Astrocyte of the spinal cord (primary cell): ENCODE results near the gene PRKD1.

Source experiments
- DNase-seq: peaks from one replicate; pipeline ENCODE4 v3.0.0; 2011; ENCODE audit warnings: low read depth, low spot score
- H3K4me3 ChIP-seq: 2 replicates; pipeline ENCODE4 v1.5.1; 2011; ENCODE audit warnings: low read depth, mild to moderate bottlenecking, low read length, moderate library complexity
- in situ Hi-C: cut with HindIII; loops from 2 replicates; pipeline ENCODE4 v1.10.0; 2017; ENCODE audit warnings: low sequenced_read_pairs
- TF ChIP-seq, protein P1 (sequence below): IDR thresholded peaks from 2 replicates; pipeline ENCODE4 v1.5.1; 2012; ENCODE audit warnings: low read depth, mild to moderate bottlenecking, low read length, inconsistent platforms

Gene PRKD1

DNA sequence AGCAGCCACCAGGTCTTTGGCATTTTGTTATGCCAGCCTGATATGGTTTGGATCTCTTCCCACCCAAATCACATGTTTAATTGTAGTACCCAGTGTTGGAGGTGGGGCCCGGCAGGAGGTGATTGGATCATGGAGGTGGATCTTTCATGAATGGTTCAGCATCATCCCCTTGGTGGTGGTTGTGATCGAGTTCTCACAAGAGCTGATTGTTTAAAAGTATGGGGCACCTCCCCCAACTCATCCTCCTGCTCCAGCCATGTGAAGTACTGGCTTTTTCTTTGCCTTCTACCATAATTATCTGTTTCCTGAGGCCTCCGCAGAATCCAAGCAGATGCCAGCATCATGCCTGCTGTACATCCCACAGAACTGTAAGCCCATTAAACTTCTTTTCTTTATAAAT is 12.8 kb upstream of the PRKD1 start:
- in situ Hi-C loops, result no loop called here
- TF ChIP-seq, protein P1, sequence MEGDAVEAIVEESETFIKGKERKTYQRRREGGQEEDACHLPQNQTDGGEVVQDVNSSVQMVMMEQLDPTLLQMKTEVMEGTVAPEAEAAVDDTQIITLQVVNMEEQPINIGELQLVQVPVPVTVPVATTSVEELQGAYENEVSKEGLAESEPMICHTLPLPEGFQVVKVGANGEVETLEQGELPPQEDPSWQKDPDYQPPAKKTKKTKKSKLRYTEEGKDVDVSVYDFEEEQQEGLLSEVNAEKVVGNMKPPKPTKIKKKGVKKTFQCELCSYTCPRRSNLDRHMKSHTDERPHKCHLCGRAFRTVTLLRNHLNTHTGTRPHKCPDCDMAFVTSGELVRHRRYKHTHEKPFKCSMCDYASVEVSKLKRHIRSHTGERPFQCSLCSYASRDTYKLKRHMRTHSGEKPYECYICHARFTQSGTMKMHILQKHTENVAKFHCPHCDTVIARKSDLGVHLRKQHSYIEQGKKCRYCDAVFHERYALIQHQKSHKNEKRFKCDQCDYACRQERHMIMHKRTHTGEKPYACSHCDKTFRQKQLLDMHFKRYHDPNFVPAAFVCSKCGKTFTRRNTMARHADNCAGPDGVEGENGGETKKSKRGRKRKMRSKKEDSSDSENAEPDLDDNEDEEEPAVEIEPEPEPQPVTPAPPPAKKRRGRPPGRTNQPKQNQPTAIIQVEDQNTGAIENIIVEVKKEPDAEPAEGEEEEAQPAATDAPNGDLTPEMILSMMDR, result no peak
- no peak overlapping the region for H3K4me3 ChIP-seq
- DNase-seq, result no peak

DNA sequence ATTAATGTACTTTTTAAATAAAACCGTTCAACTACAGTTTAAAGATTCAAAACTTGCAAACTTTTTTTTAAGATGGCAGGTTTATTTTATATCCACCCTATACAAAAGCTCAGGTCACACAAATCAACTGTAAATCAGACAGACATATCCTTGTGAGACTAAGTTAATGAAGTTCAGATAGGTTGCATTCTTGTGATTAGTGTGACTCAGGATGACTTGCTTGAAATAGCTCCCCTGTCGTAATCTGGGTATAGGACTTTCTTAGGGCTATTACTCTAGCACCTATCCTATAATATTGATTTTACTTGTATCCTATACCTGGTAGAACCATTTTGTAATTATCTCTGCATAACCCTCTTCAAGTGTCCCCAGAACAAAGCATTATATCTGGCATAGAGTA is 9.5 kb upstream of the PRKD1 start:
- DNase-seq, result no peak
- in situ Hi-C loops, result no loop called here
- no peak overlapping the region for H3K4me3 ChIP-seq
- TF ChIP-seq, protein P1, result no peak

DNA sequence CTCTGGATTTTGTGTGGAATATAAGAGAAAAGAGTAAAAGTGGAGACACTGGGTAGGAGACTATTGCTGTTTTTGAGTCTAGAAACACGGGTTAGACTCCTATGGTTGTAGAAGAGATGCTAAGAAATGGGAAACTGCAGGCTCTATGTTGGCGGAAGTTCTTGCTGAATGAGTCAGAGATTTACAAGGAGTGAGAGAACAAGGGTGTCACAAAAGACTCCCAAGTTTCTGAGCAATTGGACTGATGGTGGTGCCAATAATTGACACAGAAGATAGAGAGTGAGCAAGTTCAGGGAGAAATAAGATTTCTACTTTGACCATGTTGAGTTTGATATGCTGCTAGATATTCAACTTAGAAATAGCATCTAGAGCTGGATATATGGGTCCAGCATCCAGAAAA is 2.6 kb upstream of the PRKD1 start:
- H3K4me3 ChIP-seq, result no peak overlapping the region
- in situ Hi-C loops, result no loop called here
- DNase-seq, result peak; percentile 42

DNA sequence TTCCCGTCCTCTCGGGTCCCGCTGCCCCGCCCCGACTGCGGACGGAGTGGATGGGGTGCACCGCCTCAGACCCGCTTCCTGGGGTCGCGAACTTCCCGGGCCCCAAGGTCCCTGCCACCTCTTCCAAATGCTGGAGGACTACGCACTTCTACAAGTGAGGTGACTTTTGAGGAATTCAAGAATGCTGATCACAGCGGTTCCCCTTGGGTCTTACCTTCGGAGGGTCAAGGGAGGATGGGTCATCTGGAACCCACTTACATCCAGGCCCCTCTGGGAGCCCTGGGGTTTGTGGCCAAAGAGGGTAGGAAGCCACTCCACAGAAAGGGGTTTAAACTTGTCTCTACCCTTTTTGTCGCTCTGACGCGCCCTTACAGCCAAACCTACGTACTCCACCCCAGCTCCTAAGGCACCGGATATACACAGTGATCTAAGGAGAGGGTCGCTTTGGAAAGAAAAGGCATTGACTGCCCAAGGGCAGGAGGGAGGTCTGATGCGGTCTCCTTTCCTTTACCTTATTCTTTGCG is 532 bp upstream of the PRKD1 start:
- TF ChIP-seq, protein P1, result no peak
- peak overlapping the region; percentile 18 for H3K4me3 ChIP-seq
- no peak for DNase-seq
- in situ Hi-C loops, result no loop called here

More for the DNA sequence above, 2.6 kb upstream of the PRKD1 start:
- TF ChIP-seq, protein P1, result no peak

DNA sequence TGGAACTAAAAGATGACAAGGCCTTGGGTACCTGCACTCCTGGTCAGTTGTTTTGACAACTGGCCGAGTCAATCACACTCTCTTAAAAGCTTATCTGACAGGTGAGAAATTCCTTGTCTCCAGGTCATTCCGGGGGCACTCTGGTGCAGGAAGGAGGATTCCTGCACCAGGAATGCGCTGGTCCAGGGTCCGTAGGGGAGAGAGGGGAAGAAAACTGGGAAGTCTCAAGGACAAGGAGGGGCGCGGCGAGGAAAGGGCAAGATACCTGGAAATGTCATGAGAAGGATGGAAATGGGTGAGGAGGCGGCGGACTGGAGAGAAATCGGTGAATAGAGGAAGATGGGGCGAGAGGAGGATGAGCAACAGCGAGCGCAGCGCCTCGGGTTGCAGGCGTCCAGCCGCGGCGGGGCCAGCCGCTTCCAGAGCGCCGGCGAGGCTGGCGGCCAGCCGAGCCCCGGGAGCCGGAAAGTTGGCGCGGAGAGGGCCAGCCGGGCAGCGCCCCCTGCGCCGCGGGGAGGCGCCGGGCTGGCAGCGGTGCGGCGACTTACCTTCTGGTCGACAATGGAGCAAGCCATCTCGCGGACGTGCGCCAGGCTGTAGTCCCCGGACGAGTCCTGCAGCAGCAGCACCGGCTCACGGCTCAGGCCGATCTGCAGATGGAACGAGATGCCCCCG is 809 bp downstream of the PRKD1 start:
- in situ Hi-C loops, result no loop called here
- peak; percentile 49 for DNase-seq
- TF ChIP-seq, protein P1, result no peak
- peak overlapping the region; percentile 87 for H3K4me3 ChIP-seq

DNA sequence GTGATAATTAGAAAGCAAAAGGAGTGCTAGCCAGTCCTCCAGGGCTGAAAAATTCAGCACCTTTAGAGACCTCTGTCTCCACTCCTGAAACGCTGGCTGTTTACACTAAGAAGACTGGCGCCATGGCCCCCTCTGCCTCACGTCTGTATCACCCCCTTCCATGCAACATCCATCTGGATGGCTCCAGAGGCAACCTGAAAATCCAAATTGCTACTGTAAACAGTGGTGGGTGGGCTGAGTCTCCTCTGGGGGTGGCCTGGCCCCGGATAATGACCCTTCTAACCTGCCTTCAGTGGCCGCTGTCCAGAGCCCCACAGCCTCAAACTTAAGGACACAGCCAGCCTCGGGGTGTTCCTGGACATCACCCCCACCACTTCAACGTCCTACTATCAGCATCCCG is 1.4 kb downstream of the PRKD1 start:
- no peak for DNase-seq
- TF ChIP-seq, protein P1, result no peak
- in situ Hi-C loops, result no loop called here
- H3K4me3 ChIP-seq, result peak overlapping the region; percentile 87
